Measurements from ENCODE around the gene NPAS2. TPM values are rescaled to one million over a fixed set of nuclear protein-coding genes. Genes with fewer than 3 reads are reported as not detected.

The NPAS2 gene
- total RNA-seq, 1 experiment from 2014 or later = 20.4 TPM

DNA sequence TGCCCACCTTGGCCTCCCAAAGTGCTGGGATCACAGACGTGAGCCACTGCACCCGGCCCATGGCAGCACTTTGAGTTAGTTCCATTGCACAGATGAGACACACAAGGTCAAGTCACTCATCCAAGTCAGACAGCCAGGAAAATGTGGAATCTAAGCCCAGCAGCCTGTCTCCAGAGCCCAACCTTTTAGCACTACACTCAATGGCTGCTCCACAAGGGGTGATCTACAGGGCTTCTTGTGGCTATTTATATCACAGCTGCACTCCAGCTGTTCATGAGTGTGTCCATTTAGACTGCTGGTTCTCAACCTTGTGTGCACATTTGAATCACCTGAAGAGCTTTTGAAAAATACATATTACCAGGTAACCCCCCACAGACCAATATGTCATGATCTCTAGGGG, 109.2 kb downstream of the NPAS2 start (continued):
- TF ChIP-seq CTCF (IDR thresholded peaks at IDR 0.05 in 2 of 3, conservative IDR thresholded peaks at IDR 0.05 in 1 of 3; ENCODE audit: borderline replicate concordance in 1 of 3, insufficient read depth in 1 of 3, low read depth in 2 of 3, low read length in 2 of 3) = no peak

DNA sequence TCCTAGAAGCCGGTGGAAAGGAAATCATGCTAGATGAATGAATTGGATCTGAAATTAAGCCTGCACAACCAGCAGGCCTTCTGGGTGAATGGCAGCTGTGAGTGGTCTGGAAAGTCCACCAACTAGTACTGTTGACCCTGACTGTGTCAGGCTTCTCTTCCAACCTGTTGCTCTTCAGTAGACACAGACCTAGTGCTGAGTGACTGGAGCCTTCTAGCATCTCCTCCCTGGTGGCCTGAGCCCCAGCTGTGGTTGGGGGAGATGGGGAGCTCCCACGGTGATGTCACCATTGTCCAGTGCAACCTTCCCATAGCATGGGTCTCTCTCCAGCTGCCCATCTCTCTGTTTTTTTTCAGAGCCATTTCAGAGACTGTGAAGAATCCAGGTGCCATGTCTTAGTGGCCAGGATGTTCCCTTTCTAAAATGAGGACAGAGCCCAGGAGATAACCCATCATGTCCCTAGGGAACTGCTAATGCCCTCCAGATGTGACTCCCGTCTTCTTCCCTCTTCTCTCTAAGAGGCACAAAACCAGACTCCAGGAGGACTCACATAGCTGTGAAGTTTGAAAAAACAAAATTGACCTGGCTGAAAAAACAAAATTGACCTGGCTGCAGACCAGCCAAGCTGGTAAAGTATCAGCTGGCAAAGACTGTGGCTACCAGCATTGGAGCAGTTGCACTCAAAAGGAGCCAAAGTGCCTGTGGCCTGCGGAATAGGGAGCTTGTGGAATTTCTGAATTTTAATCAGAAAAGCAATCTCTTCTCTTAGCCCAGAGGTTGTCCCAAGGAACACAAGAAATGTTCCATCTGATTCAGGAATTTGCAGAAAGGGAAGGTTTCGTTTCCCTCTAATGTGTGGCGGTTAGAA, 114.8 kb downstream of the NPAS2 start:
- no peaks in the 10 kb centered on the region for H3K79me2 ChIP-seq (ENCODE audit: insufficient read depth, low read length)
- H3K4me3 ChIP-seq (replicated peaks in 1 of 2; ENCODE audit: low read depth in 1 of 2, low read length in 2 of 2) = no peak overlapping the region
- no peak overlapping the region for H3K4me2 ChIP-seq (ENCODE audit: low read length)
- no peak for DNase-seq (ENCODE audit: low read depth, low spot score)
- CTCF ChIA-PET = no interaction called here
- H3K4me1 ChIP-seq (ENCODE audit: control insufficient read depth in 1 of 2, insufficient read depth in 2 of 2, low read length in 2 of 2) = no peaks in the 10 kb centered on the region
- no peak overlapping the region for H2AFZ ChIP-seq (ENCODE audit: low read depth, low read length, poor library complexity, severe bottlenecking)
- no peaks in the 10 kb centered on the region; a peak in 1 of 4 replicates for H3K36me3 ChIP-seq (ENCODE audit: control insufficient read depth in 1 of 2, insufficient read depth in 2 of 2, low read length in 2 of 2)
- H3K27ac ChIP-seq (ENCODE audit: low read depth, low read length) = no peak overlapping the region
- no peaks in the 10 kb centered on the region for H3K9me3 ChIP-seq (ENCODE audit: control insufficient read depth in 1 of 2, insufficient read depth in 1 of 2, low read depth in 1 of 2, low read length in 2 of 2)
- no peaks in the 10 kb centered on the region for H3K9me2 ChIP-seq (ENCODE audit: insufficient read depth)
- no TSS peak for BruUV-seq (replicated peaks)
- POLR2A ChIA-PET = no interaction called here
- intact Hi-C loops (cut with micrococcal nuclease) = no loop called here
- no peaks in the 10 kb centered on the region for H3K27me3 ChIP-seq (ENCODE audit: insufficient read depth, low read length)
- H3K9ac ChIP-seq (ENCODE audit: low read length) = no peak overlapping the region
- no peak for ATAC-seq
- no peaks in the 10 kb centered on the region for H4K20me1 ChIP-seq (ENCODE audit: insufficient read depth)
- RAD21 ChIA-PET (ENCODE audit: low non-redundant PET in 1 of 2, low total read pairs in 2 of 2, uncharacterized antibody in 2 of 2, unreplicated experiment in 2 of 2) = no interaction called here
- TF ChIP-seq ZBTB33 (IDR thresholded peaks at IDR 0.05; ENCODE audit: extremely low read depth, insufficient replicate concordance, low read length) = no peak
- TF ChIP-seq EZH2phosphoT487 (IDR thresholded peaks at IDR 0.05; ENCODE audit: borderline replicate concordance) = no peak
- TF ChIP-seq, protein P1, sequence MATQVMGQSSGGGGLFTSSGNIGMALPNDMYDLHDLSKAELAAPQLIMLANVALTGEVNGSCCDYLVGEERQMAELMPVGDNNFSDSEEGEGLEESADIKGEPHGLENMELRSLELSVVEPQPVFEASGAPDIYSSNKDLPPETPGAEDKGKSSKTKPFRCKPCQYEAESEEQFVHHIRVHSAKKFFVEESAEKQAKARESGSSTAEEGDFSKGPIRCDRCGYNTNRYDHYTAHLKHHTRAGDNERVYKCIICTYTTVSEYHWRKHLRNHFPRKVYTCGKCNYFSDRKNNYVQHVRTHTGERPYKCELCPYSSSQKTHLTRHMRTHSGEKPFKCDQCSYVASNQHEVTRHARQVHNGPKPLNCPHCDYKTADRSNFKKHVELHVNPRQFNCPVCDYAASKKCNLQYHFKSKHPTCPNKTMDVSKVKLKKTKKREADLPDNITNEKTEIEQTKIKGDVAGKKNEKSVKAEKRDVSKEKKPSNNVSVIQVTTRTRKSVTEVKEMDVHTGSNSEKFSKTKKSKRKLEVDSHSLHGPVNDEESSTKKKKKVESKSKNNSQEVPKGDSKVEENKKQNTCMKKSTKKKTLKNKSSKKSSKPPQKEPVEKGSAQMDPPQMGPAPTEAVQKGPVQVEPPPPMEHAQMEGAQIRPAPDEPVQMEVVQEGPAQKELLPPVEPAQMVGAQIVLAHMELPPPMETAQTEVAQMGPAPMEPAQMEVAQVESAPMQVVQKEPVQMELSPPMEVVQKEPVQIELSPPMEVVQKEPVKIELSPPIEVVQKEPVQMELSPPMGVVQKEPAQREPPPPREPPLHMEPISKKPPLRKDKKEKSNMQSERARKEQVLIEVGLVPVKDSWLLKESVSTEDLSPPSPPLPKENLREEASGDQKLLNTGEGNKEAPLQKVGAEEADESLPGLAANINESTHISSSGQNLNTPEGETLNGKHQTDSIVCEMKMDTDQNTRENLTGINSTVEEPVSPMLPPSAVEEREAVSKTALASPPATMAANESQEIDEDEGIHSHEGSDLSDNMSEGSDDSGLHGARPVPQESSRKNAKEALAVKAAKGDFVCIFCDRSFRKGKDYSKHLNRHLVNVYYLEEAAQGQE (IDR thresholded peaks at IDR 0.05; ENCODE audit: low read depth) = no peak
- TF ChIP-seq ZFX (IDR thresholded peaks at IDR 0.05) = no peak
- TF ChIP-seq CEBPB (IDR thresholded peaks at IDR 0.05; ENCODE audit: low read depth) = no peak
- TF ChIP-seq JUND (IDR thresholded peaks at IDR 0.05) = no peak
- no peak for TF ChIP-seq EGR1 (IDR thresholded peaks at IDR 0.05; ENCODE audit: low read depth)
- TF ChIP-seq ZNF274 (IDR thresholded peaks at IDR 0.05; ENCODE audit: low read depth, low read length) = no peak
- no peak for TF ChIP-seq POLR2A (IDR thresholded peaks at IDR 0.05; ENCODE audit: borderline replicate concordance, extremely low read depth, insufficient read depth, insufficient read length)
- no peak for TF ChIP-seq CBX3 (IDR thresholded peaks at IDR 0.05; ENCODE audit: low read depth)
- no peak for TF ChIP-seq SIN3A (IDR thresholded peaks at IDR 0.05; ENCODE audit: low read depth)
- TF ChIP-seq, protein P2, sequence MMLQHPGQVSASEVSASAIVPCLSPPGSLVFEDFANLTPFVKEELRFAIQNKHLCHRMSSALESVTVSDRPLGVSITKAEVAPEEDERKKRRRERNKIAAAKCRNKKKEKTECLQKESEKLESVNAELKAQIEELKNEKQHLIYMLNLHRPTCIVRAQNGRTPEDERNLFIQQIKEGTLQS (IDR thresholded peaks at IDR 0.05) = no peak
- TF ChIP-seq RAD21 (IDR thresholded peaks at IDR 0.05; ENCODE audit: low read depth) = no peak
- TF ChIP-seq SRF (IDR thresholded peaks at IDR 0.05; ENCODE audit: low read depth) = no peak

Data from HCT116 (cell line).